SK-N-SH treated with all-trans-retinoic acid at 6 μM for 48 hours (cell line): ENCODE measurements around the gene SORL1.

Experiments used
- ATAC-seq: fragments of 200-7000 bp; cut with Tn5 transposase; 3 replicates; pipeline ENCODE4 v1.9.1; 2020; ENCODE audit warnings: mild to moderate bottlenecking, moderate library complexity
- ARNTL ChIP-seq: fragments of 450-650 bp; formaldehyde crosslinking; IDR thresholded peaks from 2 replicates; pipeline ENCODE4 v1.5.0; 2020; ENCODE audit warnings: low read depth, mild to moderate bottlenecking, moderate library complexity, borderline replicate concordance
- BACH2 ChIP-seq: fragments of 250-450 bp; sonication (Bioruptor Pico); IDR thresholded peaks from 2 replicates; pipeline ENCODE4 v1.9.0; 2021; ENCODE audit warnings: mild to moderate bottlenecking, borderline replicate concordance
- CREB5 ChIP-seq: fragments of 250-450 bp; sonication (Bioruptor Pico); IDR thresholded peaks from 2 replicates; pipeline ENCODE4 v1.5.1; 2020; ENCODE audit warnings: low read depth, mild to moderate bottlenecking, moderate library complexity
- CSDC2 ChIP-seq: fragments of 250-450 bp; sonication (Bioruptor Pico); IDR thresholded peaks from 2 replicates; pipeline ENCODE4 v1.5.0; 2020; ENCODE audit warnings: mild to moderate bottlenecking, moderate library complexity
- CSRNP3 ChIP-seq: fragments of 250-450 bp; sonication (Bioruptor Pico); IDR thresholded peaks from 2 replicates; pipeline ENCODE4 v1.5.1; 2021; ENCODE audit warnings: mild to moderate bottlenecking, moderate library complexity
- ESRRG ChIP-seq: fragments of 250-450 bp; sonication (Bioruptor Pico); IDR thresholded peaks from 2 replicates; pipeline ENCODE4 v1.6.1; 2021; ENCODE audit warnings: mild to moderate bottlenecking
- GLIS3 ChIP-seq: fragments of 250-450 bp; sonication (Bioruptor Pico); IDR thresholded peaks from 2 replicates; pipeline ENCODE4 v1.5.0; 2020; ENCODE audit warnings: mild to moderate bottlenecking, moderate library complexity
- ISL1 ChIP-seq: fragments of 250-450 bp; sonication (Bioruptor Pico); IDR thresholded peaks from 2 replicates; pipeline ENCODE4 v2.1.2; 2022; ENCODE audit warnings: mild to moderate bottlenecking, moderate library complexity
- OSR1 ChIP-seq: fragments of 250-450 bp; sonication (Bioruptor Pico); IDR thresholded peaks from 2 replicates; pipeline ENCODE4 v1.8.0; 2022; ENCODE audit warnings: moderate library complexity, mild to moderate bottlenecking, inconsistent platforms
- PATZ1 ChIP-seq: fragments of 250-450 bp; sonication (Bioruptor Pico); IDR thresholded peaks from 2 replicates; pipeline ENCODE4 v1.8.0; 2020; ENCODE audit warnings: mild to moderate bottlenecking, moderate library complexity, borderline replicate concordance
- POU6F1 ChIP-seq: fragments of 250-450 bp; sonication (Bioruptor Pico); IDR thresholded peaks from 2 replicates; pipeline ENCODE4 v1.8.0; 2021; ENCODE audit warnings: low read depth, mild to moderate bottlenecking, moderate library complexity, borderline replicate concordance
- PPARA ChIP-seq: fragments of 250-450 bp; sonication (Bioruptor Pico); IDR thresholded peaks from 2 replicates; pipeline ENCODE4 v1.5.0; 2020; ENCODE audit warnings: mild to moderate bottlenecking, borderline replicate concordance
- RARB ChIP-seq: fragments of 250-450 bp; sonication (Bioruptor Pico); IDR thresholded peaks from 2 replicates; pipeline ENCODE4 v1.8.0; 2021; ENCODE audit warnings: mild to moderate bottlenecking, moderate library complexity
- SNAI2 ChIP-seq: fragments of 250-450 bp; sonication (Bioruptor Pico); IDR thresholded peaks from 2 replicates; pipeline ENCODE4 v1.5.0; 2020; ENCODE audit warnings: mild to moderate bottlenecking, moderate library complexity
- TCF4 ChIP-seq: fragments of 250-450 bp; sonication (Bioruptor Pico); IDR thresholded peaks from 2 replicates; pipeline ENCODE4 v1.8.0; 2021; ENCODE audit warnings: mild to moderate bottlenecking, moderate library complexity, borderline replicate concordance
- TOX ChIP-seq: fragments of 250-450 bp; sonication (Bioruptor Pico); IDR thresholded peaks from 2 replicates; pipeline ENCODE4 v1.8.0; 2021; ENCODE audit warnings: mild to moderate bottlenecking, moderate library complexity, borderline replicate concordance
- TSHZ2 ChIP-seq: fragments of 250-450 bp; sonication (Bioruptor Pico); IDR thresholded peaks from 2 replicates; pipeline ENCODE4 v1.5.0; 2020; ENCODE audit warnings: mild to moderate bottlenecking, moderate library complexity
- ZC3H10 ChIP-seq: fragments of 250-450 bp; sonication (Bioruptor Pico); IDR thresholded peaks from 2 replicates; pipeline ENCODE4 v1.5.1; 2021; ENCODE audit warnings: mild to moderate bottlenecking, moderate library complexity
- ZFP3 ChIP-seq: fragments of 250-450 bp; sonication (Bioruptor Pico); IDR thresholded peaks from 2 replicates; pipeline ENCODE4 v1.5.0; 2020; ENCODE audit warnings: mild to moderate bottlenecking, moderate library complexity
- ZNF565 ChIP-seq: fragments of 450-650 bp; formaldehyde crosslinking; conservative IDR thresholded peaks from 2 replicates; pipeline ENCODE4 v1.5.0; 2020; ENCODE audit warnings: low read depth, mild to moderate bottlenecking, moderate library complexity
- ZNF70 ChIP-seq: fragments of 450-650 bp; formaldehyde crosslinking; IDR thresholded peaks from 2 replicates; pipeline ENCODE4 v1.5.0; 2020; ENCODE audit warnings: mild to moderate bottlenecking, moderate library complexity
- ZNF8 ChIP-seq: fragments of 450-650 bp; formaldehyde crosslinking; IDR thresholded peaks from 2 replicates; pipeline ENCODE4 v1.5.0; 2020; ENCODE audit warnings: mild to moderate bottlenecking, moderate library complexity

Gene SORL1

GRCh38 chr11:121614636-121615240 lies 162.6 kb downstream of the SORL1 start:
- TF ChIP-seq ZFP3 (CRISPR knock-in tag) (no peak), OSR1 (CRISPR knock-in tag) (no peak), SNAI2 (CRISPR knock-in tag) (no peak), GLIS3 (CRISPR knock-in tag) (no peak), ARNTL (CRISPR knock-in tag) (no peak), RARB (CRISPR knock-in tag) (no peak), ISL1 (CRISPR knock-in tag) (no peak), CREB5 (CRISPR knock-in tag) (no peak), PATZ1 (CRISPR knock-in tag) (no peak), POU6F1 (no peak), PPARA (CRISPR knock-in tag) (no peak), ZNF70 (CRISPR knock-in tag) (no peak), CSDC2 (no peak), ZC3H10 (no peak), CSRNP3 (CRISPR knock-in tag) (no peak), ESRRG (CRISPR knock-in tag) (no peak)
- ATAC-seq: no peak

- peak; percentile 74 for ATAC-seq
- no peak for TF ChIP-seq PPARA (CRISPR knock-in tag)
- no peak for TF ChIP-seq RARB (CRISPR knock-in tag)
- TF ChIP-seq ZNF70 (CRISPR knock-in tag): no peak
- TF ChIP-seq OSR1 (CRISPR knock-in tag): no peak
- TF ChIP-seq PATZ1 (CRISPR knock-in tag): no peak
- no peak for TF ChIP-seq CSRNP3 (CRISPR knock-in tag)
- TF ChIP-seq TCF4 (CRISPR knock-in tag): no peak
- TF ChIP-seq ZNF8: no peak
- no peak for TF ChIP-seq TOX
- TF ChIP-seq BACH2 (CRISPR knock-in tag): no peak
- TF ChIP-seq ESRRG (CRISPR knock-in tag): no peak
- TF ChIP-seq ZFP3 (CRISPR knock-in tag): no peak
- TF ChIP-seq ZNF565: no peak
- TF ChIP-seq GLIS3 (CRISPR knock-in tag): no peak
- no peak for TF ChIP-seq TSHZ2 (CRISPR knock-in tag)
- TF ChIP-seq ZC3H10: no peak
- TF ChIP-seq ISL1 (CRISPR knock-in tag): no peak
- no peak for TF ChIP-seq CREB5 (CRISPR knock-in tag)
- TF ChIP-seq CSDC2: no peak
These were observed 163.4 kb downstream of the SORL1 start for GRCh38 chr11:121615501-121615900.
